LNCaP clone FGC (cell line): ENCODE data around the gene ERC1.
A peak's percentile ranks its signal among the peaks of the same experiment; 100 is the strongest.

Experiments used
- DNase-seq: peaks from one replicate; pipeline ENCODE4 v3.0.0-alpha.2; 2011; ENCODE audit warnings: low read depth
- H3K4me3 ChIP-seq: 2 replicates; pipeline ENCODE4 v1.5.1; 2011; ENCODE audit warnings: mild to moderate bottlenecking, low read depth, low read length, control low read depth
- TF ChIP-seq, protein P1 (sequence below): IDR thresholded peaks from 2 replicates; pipeline ENCODE4 v1.5.1; 2012; ENCODE audit warnings: mild to moderate bottlenecking; ENCODE audit not compliant: control insufficient read depth, insufficient read depth; ENCODE audit errors: extremely low read depth

Gene ERC1

DNA sequence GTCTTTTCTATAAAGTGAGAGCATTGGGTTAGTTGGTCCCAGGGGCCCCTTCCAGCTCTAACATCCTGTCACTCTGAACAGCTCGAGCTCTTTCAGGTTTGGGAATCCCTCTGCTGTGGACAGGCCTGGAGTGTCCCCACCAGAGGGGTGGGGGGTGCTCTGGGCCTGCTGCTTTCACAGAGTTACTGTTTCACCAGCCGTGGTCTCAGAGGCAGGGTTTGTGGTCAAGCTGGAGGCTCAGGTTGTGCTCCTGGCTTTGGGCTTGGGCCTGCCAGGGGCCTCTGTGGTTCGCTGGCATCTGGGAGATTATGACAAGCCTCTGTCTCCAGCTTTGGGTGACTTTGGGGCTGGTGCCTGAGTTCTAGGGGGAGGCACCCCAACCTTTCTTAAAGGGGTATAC lies 543.7 kb downstream of the ERC1 start:
- TF ChIP-seq, protein P1, sequence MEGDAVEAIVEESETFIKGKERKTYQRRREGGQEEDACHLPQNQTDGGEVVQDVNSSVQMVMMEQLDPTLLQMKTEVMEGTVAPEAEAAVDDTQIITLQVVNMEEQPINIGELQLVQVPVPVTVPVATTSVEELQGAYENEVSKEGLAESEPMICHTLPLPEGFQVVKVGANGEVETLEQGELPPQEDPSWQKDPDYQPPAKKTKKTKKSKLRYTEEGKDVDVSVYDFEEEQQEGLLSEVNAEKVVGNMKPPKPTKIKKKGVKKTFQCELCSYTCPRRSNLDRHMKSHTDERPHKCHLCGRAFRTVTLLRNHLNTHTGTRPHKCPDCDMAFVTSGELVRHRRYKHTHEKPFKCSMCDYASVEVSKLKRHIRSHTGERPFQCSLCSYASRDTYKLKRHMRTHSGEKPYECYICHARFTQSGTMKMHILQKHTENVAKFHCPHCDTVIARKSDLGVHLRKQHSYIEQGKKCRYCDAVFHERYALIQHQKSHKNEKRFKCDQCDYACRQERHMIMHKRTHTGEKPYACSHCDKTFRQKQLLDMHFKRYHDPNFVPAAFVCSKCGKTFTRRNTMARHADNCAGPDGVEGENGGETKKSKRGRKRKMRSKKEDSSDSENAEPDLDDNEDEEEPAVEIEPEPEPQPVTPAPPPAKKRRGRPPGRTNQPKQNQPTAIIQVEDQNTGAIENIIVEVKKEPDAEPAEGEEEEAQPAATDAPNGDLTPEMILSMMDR = no peak
- DNase-seq = no peak
- no peak overlapping the region for H3K4me3 ChIP-seq

DNA sequence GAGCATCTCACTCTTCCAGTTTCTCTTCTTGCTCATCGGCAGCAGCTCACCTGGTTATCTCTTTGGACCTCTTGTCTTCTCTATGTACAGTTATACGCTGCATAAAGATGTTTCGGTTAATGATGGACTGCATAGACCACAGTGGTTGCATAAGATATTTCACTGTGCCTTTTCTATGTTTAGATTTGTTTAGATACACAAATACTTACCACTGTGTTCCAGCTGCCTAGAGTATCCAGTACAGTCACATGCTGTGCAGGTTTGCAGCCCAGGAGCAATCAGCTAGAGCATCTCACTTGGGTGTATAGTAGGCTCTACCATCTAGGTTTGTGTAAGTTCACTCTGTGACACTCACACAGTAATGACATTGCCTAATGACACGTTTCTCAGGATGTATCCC lies 545.8 kb downstream of the ERC1 start:
- no peak for DNase-seq
- H3K4me3 ChIP-seq = no peak overlapping the region
- TF ChIP-seq, protein P1 = no peak

DNA sequence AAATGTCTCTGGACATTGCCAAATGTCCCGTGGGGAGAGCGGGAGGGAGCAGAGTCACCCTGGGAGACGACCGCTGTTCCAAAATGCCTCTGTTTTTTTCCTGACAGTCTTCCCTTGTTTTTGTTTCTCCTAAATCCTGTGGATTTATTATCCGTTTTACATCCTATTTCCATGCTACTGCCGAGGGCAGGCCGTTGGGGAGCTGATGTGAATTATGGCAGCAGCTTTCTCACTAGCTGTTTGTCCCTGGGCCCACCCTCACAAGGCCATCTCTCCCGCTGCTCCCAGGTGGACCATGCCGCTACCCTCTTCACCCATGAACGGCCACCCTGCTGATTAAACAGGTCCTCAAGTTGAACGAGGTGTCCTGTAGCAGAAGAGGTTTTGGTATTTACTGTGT lies 548.1 kb downstream of the ERC1 start:
- DNase-seq = no peak
- no peak overlapping the region for H3K4me3 ChIP-seq
- TF ChIP-seq, protein P1 = no peak

DNA sequence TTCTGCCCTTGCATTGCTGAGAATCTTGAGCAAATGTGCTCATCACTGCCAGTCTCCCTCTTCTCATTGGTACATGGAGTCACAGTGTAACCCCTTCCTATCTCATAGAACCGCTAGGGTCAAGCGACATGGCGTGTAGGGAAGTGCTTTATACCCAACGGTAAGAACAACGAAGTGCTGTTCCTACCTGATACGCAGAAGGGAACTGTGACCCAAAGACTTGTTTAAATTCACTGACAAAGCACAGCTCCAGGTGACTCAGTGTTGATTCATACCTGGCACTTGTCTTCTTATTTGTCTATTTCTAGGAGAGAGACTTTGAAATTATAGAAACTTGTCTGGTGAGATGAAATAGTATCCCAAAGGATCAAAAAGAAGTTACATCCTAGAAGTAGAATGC lies 549.7 kb downstream of the ERC1 start:
- DNase-seq = no peak
- no peak overlapping the region for H3K4me3 ChIP-seq
- TF ChIP-seq, protein P1 = no peak

DNA sequence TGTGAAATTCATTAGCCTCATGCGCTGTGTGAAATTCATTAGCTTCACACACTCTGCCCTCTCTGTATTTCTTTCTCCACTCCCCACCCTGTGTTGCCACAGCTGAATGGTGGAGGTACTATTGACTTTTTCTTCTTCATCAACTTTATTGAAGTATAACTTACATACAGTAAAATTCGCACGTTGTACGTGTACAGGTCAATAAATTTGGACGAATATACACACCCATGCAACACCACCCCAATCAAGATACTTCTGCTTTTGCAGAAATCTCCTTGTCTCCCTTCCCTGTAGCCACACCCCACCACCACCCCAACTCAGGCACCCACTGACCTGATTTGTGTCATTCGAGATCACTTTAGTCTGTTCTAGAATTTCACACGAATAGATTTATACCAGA lies 551.6 kb downstream of the ERC1 start:
- TF ChIP-seq, protein P1 = no peak

DNA sequence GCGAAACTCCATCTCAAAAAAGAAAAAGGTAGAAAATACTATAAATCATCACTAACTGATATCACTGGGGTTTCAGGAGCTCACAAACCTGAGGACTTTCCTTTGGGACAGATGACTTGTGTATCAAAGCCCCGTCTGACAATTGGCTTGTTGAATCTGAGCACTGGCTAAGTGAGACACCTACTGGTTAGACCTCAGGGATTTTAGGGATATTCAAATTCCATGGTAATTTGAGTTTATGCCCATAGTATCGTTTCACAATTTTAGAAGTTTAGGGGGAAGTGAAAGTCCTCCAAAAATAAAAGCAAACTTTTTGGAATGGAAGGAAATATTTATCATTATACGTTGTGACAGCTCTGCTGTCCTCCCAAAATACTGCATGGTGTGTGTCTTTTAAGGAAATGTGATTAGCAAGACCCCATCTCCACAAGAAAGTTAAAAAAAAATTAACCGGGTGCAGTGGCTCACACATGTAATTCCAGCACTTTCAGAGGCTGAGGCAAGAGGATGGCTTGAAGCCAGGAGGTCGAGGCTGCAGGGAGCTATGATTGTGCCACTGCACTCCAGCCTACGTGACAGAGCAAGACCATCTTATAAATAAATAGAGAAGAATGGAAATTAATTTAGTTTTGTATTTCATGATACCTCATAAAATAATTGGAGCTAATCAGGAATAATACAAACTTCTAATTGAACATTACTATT lies 554.1 kb downstream of the ERC1 start:
- TF ChIP-seq, protein P1 = peak; percentile 32
- DNase-seq = no peak
- H3K4me3 ChIP-seq = no peak overlapping the region

More for the DNA sequence above, 551.6 kb downstream of the ERC1 start:
- H3K4me3 ChIP-seq = no peak overlapping the region
- DNase-seq = no peak
